Measurements from ENCODE around the gene ASXL2.
"Not testable (repeated sequence)": the region's sequence is repeated elsewhere in the genome, so short reads cannot be mapped to it uniquely, and the experiment has no call there.

ASXL2 gene

GRCh38 chr2:25878361-25879132 is at the start of gene ASXL2:
Gene ASXL2, minus strand, starts transcription at chr2:25878487. Its CDS starts 265 bp downstream, at chr2:25878222.
- peak within 1 kb of the TSS; percentile 98 for H3K9ac ChIP-seq (ENCODE audit: low read depth in 1 of 2, low read length in 2 of 2)
- H3K9me3 ChIP-seq (ENCODE audit: control insufficient read depth in 1 of 2, low read length in 2 of 2): no peaks in the 10 kb centered on the region
- H3K27me3 ChIP-seq (ENCODE audit: control insufficient read depth in 1 of 2, insufficient read depth in 2 of 2, low read length in 2 of 2): no peaks in the 10 kb centered on the region
- H3K36me3 ChIP-seq (ENCODE audit: control insufficient read depth in 1 of 2, insufficient read depth in 2 of 2, low read length in 2 of 2): peaks cover 3 to 6% of the 10 kb centered on the region in 2 donors
- H3K27ac ChIP-seq (ENCODE audit: low read depth, low read length): peak within 1 kb of the TSS; percentile 96
- peak within 1 kb of the TSS; percentile 93 to 98 for H3K4me3 ChIP-seq (ENCODE audit: low read depth in 1 of 2, low read length in 2 of 2)
- peaks cover 13 to 23% of the 10 kb centered on the region in 2 donors for H3K4me1 ChIP-seq (ENCODE audit: control insufficient read depth in 1 of 2, insufficient read depth in 2 of 2, low read length in 2 of 2)

DNA sequence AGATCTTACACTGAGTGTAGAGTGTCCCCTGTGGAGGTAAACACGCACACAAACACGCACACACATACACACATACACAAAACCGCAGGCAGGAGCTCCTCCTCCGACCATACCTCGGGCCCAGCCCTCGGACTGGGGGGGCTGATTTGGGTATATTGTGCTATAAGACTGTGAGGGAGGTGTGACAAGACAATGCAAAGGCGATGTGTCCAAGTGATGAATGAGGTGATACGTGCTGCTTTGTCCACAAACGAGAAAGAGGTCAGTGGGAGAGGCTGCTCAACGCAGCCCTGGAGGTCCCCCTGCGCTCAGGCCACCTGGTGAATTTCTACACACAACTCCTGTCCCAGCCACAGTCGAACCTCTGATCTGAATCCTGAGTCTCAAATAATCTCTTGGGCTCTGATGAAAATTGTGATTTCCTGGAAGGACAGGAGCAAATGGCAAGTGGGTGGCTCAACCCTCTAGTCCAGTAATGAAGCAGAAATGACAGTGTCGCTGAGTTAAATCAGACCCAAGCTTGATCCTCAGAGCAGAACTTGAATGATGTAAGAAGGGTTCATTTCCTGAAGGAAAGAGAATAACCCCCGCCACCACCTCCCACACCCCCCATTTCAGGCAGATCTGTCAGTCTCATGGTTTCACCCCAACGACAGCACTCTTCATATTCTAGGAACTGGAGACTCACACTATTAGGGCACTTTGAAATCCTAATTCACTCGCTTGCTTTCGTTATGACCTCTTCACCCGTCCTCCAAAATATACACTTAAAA is 48.9 kb upstream of the ASXL2 start:
- Histone ChIP-seq H3K36me3 (ENCODE audit: control insufficient read depth in 1 of 2, insufficient read depth in 2 of 2, low read length in 2 of 2) (peaks cover 0 to 10% of the 10 kb centered on the region in 2 donors), H3K27me3 (ENCODE audit: control insufficient read depth in 1 of 2, insufficient read depth in 2 of 2, low read length in 2 of 2) (no peaks in the 10 kb centered on the region), H3K27ac (ENCODE audit: low read depth, low read length) (no peak overlapping the region), H3K9me3 (ENCODE audit: control insufficient read depth in 1 of 2, low read length in 2 of 2) (no peaks in the 10 kb centered on the region), H3K4me3 (ENCODE audit: low read depth in 1 of 2, low read length in 2 of 2) (no peak overlapping the region), H3K9ac (ENCODE audit: low read depth in 1 of 2, low read length in 2 of 2) (no peak overlapping the region), H3K4me1 (ENCODE audit: control insufficient read depth in 1 of 2, insufficient read depth in 2 of 2, low read length in 2 of 2) (no peaks in the 10 kb centered on the region)

DNA sequence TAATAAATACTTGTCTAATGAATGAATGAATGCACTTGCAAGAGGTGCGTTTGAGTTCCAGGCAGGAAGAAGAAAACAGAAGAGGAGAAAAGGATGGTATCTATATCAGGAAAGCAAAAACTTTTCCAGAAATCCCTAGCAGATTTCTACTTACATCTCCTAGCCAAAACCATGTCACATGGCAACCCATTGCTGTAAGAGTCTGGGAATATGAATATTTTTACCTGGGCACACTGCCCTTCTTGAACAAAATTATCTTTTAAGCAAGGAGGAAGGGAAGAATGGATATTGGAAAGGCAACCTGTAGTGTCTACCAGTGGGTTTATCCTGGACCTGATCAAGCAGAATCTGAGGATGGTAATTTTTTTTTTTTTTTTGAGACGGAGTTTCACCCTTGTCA is 44.2 kb upstream of the ASXL2 start:
- Histone ChIP-seq H3K4me1 (ENCODE audit: control insufficient read depth in 1 of 2, insufficient read depth in 2 of 2, low read length in 2 of 2) (no peaks in the 10 kb centered on the region), H3K27me3 (ENCODE audit: control insufficient read depth in 1 of 2, insufficient read depth in 2 of 2, low read length in 2 of 2) (no peaks in the 10 kb centered on the region), H3K36me3 (ENCODE audit: control insufficient read depth in 1 of 2, insufficient read depth in 2 of 2, low read length in 2 of 2) (no peaks in the 10 kb centered on the region), H3K9ac (ENCODE audit: low read depth in 1 of 2, low read length in 2 of 2) (no peak overlapping the region), H3K4me3 (ENCODE audit: low read depth in 1 of 2, low read length in 2 of 2) (no peak overlapping the region), H3K27ac (ENCODE audit: low read depth, low read length) (no peak overlapping the region), H3K9me3 (ENCODE audit: control insufficient read depth in 1 of 2, low read length in 2 of 2) (no peaks in the 10 kb centered on the region)

DNA sequence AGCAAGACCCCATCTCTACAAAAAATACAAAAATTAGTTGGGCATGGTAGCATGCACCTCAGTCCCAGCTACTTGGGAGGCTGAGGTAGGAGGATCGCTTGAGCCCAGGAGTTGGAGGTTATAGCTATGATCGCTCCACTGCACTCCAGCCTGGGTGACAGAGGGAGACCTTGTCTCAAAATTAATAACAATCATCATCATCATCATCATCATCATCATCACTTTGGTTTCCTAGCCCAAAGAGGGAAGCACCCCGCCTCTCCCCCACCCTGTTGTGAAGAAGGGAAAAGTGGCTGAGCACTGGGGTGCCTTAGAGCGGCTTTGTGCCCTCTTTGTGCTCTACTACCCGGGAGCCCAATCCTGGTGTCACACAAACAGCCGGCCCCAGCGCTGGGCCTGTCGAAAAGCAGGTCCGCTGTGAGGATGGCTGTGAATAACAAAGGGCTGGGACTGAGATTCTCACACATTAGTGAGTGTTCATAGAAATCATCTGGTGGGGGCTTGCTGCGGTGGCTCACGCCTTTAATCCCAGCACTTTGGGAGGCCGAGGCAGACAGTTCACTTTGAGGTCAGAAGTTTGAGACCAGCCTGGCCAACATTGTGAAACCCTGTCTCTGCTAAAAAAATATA is 42.6 kb upstream of the ASXL2 start:
- no peaks in the 10 kb centered on the region for H3K4me1 ChIP-seq (ENCODE audit: control insufficient read depth in 1 of 2, insufficient read depth in 2 of 2, low read length in 2 of 2)
- no peak overlapping the region for H3K27ac ChIP-seq (ENCODE audit: low read depth, low read length)
- no peak overlapping the region for H3K4me3 ChIP-seq (ENCODE audit: low read depth in 1 of 2, low read length in 2 of 2)
- no peaks in the 10 kb centered on the region for H3K36me3 ChIP-seq (ENCODE audit: control insufficient read depth in 1 of 2, insufficient read depth in 2 of 2, low read length in 2 of 2)
- H3K9ac ChIP-seq (ENCODE audit: low read depth in 1 of 2, low read length in 2 of 2): no peak overlapping the region
- no peaks in the 10 kb centered on the region for H3K9me3 ChIP-seq (ENCODE audit: control insufficient read depth in 1 of 2, low read length in 2 of 2)
- no peaks in the 10 kb centered on the region for H3K27me3 ChIP-seq (ENCODE audit: control insufficient read depth in 1 of 2, insufficient read depth in 2 of 2, low read length in 2 of 2)

- Histone ChIP-seq H3K36me3 (ENCODE audit: control insufficient read depth in 1 of 2, insufficient read depth in 2 of 2, low read length in 2 of 2) (no peaks in the 10 kb centered on the region), H3K4me1 (ENCODE audit: control insufficient read depth in 1 of 2, insufficient read depth in 2 of 2, low read length in 2 of 2) (no peaks in the 10 kb centered on the region), H3K9me3 (ENCODE audit: control insufficient read depth in 1 of 2, low read length in 2 of 2) (no peaks in the 10 kb centered on the region), H3K27me3 (ENCODE audit: control insufficient read depth in 1 of 2, insufficient read depth in 2 of 2, low read length in 2 of 2) (no peaks in the 10 kb centered on the region), H3K9ac (ENCODE audit: low read depth in 1 of 2, low read length in 2 of 2) (no peak overlapping the region), H3K27ac (ENCODE audit: low read depth, low read length) (no peak overlapping the region), H3K4me3 (ENCODE audit: low read depth in 1 of 2, low read length in 2 of 2) (no peak overlapping the region)
Observed at GRCh38 chr2:25920336-25920735, 42.0 kb upstream of the ASXL2 start.

GRCh38 chr2:25917832-25918231 is 39.5 kb upstream of the ASXL2 start:
- Histone ChIP-seq H3K27ac (ENCODE audit: low read depth, low read length) (no peak overlapping the region), H3K27me3 (ENCODE audit: control insufficient read depth in 1 of 2, insufficient read depth in 2 of 2, low read length in 2 of 2) (no peaks in the 10 kb centered on the region), H3K9ac (ENCODE audit: low read depth in 1 of 2, low read length in 2 of 2) (no peak overlapping the region), H3K4me3 (ENCODE audit: low read depth in 1 of 2, low read length in 2 of 2) (no peak overlapping the region), H3K4me1 (ENCODE audit: control insufficient read depth in 1 of 2, insufficient read depth in 2 of 2, low read length in 2 of 2) (no peaks in the 10 kb centered on the region), H3K9me3 (ENCODE audit: control insufficient read depth in 1 of 2, low read length in 2 of 2) (no peaks in the 10 kb centered on the region), H3K36me3 (ENCODE audit: control insufficient read depth in 1 of 2, insufficient read depth in 2 of 2, low read length in 2 of 2) (no peaks in the 10 kb centered on the region)

DNA sequence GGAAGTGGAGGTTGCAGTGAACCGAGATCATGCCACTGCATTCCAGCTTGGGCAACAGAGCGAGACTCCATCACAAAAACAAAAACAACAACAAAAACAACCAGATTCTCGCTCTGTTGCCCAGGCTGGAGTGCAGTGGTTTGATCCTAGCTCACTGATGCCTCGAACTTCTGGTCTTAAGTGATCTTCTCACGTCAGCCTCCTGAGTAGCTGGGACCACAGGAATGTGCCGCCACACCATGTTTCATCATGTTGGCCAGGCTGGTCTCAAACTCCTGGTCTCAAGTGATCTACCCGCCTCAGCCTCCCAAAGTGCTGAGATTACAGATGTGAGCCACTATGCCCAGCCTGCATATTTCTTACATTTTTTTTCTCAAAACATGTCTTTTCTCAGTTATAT is 39.1 kb upstream of the ASXL2 start:
- not testable (repeated sequence) for H3K36me3 ChIP-seq (ENCODE audit: control insufficient read depth in 1 of 2, insufficient read depth in 2 of 2, low read length in 2 of 2); H3K4me3 ChIP-seq (ENCODE audit: low read depth in 1 of 2, low read length in 2 of 2); H3K9me3 ChIP-seq (ENCODE audit: control insufficient read depth in 1 of 2, low read length in 2 of 2); H3K9ac ChIP-seq (ENCODE audit: low read depth in 1 of 2, low read length in 2 of 2); H3K27ac ChIP-seq (ENCODE audit: low read depth, low read length); H3K27me3 ChIP-seq (ENCODE audit: control insufficient read depth in 1 of 2, insufficient read depth in 2 of 2, low read length in 2 of 2); H3K4me1 ChIP-seq (ENCODE audit: control insufficient read depth in 1 of 2, insufficient read depth in 2 of 2, low read length in 2 of 2)

GRCh38 chr2:25915944-25916772 is 37.9 kb upstream of the ASXL2 start:
- not testable (repeated sequence) for H3K27me3 ChIP-seq (ENCODE audit: control insufficient read depth in 1 of 2, insufficient read depth in 2 of 2, low read length in 2 of 2); H3K27ac ChIP-seq (ENCODE audit: low read depth, low read length); H3K4me1 ChIP-seq (ENCODE audit: control insufficient read depth in 1 of 2, insufficient read depth in 2 of 2, low read length in 2 of 2); H3K9me3 ChIP-seq (ENCODE audit: control insufficient read depth in 1 of 2, low read length in 2 of 2); H3K36me3 ChIP-seq (ENCODE audit: control insufficient read depth in 1 of 2, insufficient read depth in 2 of 2, low read length in 2 of 2); H3K9ac ChIP-seq (ENCODE audit: low read depth in 1 of 2, low read length in 2 of 2)
- peak overlapping the region in 1 of 2 donors; percentile 16 for H3K4me3 ChIP-seq (ENCODE audit: low read depth in 1 of 2, low read length in 2 of 2)

- H3K27me3 ChIP-seq (ENCODE audit: control insufficient read depth in 1 of 2, insufficient read depth in 2 of 2, low read length in 2 of 2); H3K36me3 ChIP-seq (ENCODE audit: control insufficient read depth in 1 of 2, insufficient read depth in 2 of 2, low read length in 2 of 2); H3K27ac ChIP-seq (ENCODE audit: low read depth, low read length); H3K9ac ChIP-seq (ENCODE audit: low read depth in 1 of 2, low read length in 2 of 2); H3K4me3 ChIP-seq (ENCODE audit: low read depth in 1 of 2, low read length in 2 of 2); H3K9me3 ChIP-seq (ENCODE audit: control insufficient read depth in 1 of 2, low read length in 2 of 2); H3K4me1 ChIP-seq (ENCODE audit: control insufficient read depth in 1 of 2, insufficient read depth in 2 of 2, low read length in 2 of 2): not testable (repeated sequence)
Observed at GRCh38 chr2:25915411-25915810, 37.1 kb upstream of the ASXL2 start.

DNA sequence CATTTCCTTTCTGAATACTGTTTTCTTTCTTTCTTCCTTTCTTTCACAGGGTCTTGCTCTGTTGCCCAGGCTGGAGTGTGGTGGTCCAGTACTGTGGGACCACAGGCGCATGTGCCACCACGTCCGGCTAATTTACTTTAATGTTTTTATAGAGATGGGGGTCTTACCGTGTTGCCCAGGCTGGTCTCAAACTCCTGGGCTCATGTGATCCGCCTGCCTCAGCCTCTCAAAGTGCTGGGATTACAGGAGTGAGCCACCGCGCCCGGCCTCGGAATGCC is 35.3 kb upstream of the ASXL2 start:
- not testable (repeated sequence) for H3K9me3 ChIP-seq (ENCODE audit: control insufficient read depth in 1 of 2, low read length in 2 of 2); H3K4me1 ChIP-seq (ENCODE audit: control insufficient read depth in 1 of 2, insufficient read depth in 2 of 2, low read length in 2 of 2); H3K9ac ChIP-seq (ENCODE audit: low read depth in 1 of 2, low read length in 2 of 2); H3K27me3 ChIP-seq (ENCODE audit: control insufficient read depth in 1 of 2, insufficient read depth in 2 of 2, low read length in 2 of 2); H3K27ac ChIP-seq (ENCODE audit: low read depth, low read length); H3K4me3 ChIP-seq (ENCODE audit: low read depth in 1 of 2, low read length in 2 of 2); H3K36me3 ChIP-seq (ENCODE audit: control insufficient read depth in 1 of 2, insufficient read depth in 2 of 2, low read length in 2 of 2)
